ENCODE data around the gene DUOX2. TPM values are rescaled to one million over a fixed set of nuclear protein-coding genes. Genes with fewer than 3 reads are reported as not detected.

The DUOX2 gene
- total and polyA plus RNA-seq, 2 of the 8 experiments (the other 6 are each of a cell fraction or from before 2014, with no cell fraction given) = 0.08 TPM; not detected in 1

GRCh38 chr15:45138814-45139765, 25.1 kb upstream of the DUOX2 start (continued):
- TF ChIP-seq ATF2 (IDR thresholded peaks at IDR 0.05; ENCODE audit: low read length) (no peak), HDAC6 (IDR thresholded peaks at IDR 0.05; ENCODE audit: low read depth, low read length) (no peak), JUND (IDR thresholded peaks at IDR 0.05; ENCODE audit: low read length) (no peak), CHD7 (IDR thresholded peaks at IDR 0.05; ENCODE audit: insufficient replicate concordance, low read length) (no peak), SUZ12 (IDR thresholded peaks at IDR 0.05; ENCODE audit: low read length) (no peak), ASH2L (IDR thresholded peaks at IDR 0.05; ENCODE audit: low read length) (no peak), RXRA (IDR thresholded peaks at IDR 0.05; ENCODE audit: insufficient read depth, low read depth, low read length) (no peak), CBX5 (IDR thresholded peaks at IDR 0.05; ENCODE audit: low read depth, low read length) (no peak)
